Astrocyte (in vitro differentiated cells and primary cell): Measurements from ENCODE around the gene ZNF566.

Source experiments
- EZH2 ChIP-seq: IDR thresholded peaks from 2 replicates; pipeline ENCODE4 v1.6.1; 2012; ENCODE audit warnings: mild to moderate bottlenecking, low read length, inconsistent platforms; ENCODE audit not compliant: insufficient read depth
- TF ChIP-seq, protein P1 (sequence below): IDR thresholded peaks from 2 replicates; pipeline ENCODE4 v1.5.1; 2011; ENCODE audit warnings: low read depth, mild to moderate bottlenecking, inconsistent platforms, low read length, moderate library complexity; ENCODE audit not compliant: insufficient read depth

DNA sequence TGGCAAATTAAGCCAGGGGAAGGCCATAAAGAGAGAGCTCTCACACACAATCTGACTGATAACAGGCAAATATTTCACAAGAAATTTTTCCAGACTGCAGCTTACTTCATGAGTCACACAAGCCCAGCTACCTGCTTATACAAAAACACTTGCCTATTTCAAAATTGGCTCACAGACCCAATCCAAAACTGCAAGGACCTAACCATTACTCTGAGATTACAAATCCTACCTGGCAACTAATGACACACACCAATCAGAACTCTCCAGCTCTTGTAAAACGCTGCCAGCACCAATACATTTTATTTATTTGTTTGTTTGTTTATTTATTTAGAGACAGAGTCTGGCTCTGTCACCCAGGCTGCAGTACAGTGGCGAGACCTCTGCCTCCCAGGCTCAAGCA is 52.8 kb downstream of the ZNF566 start:
- TF ChIP-seq, protein P1, sequence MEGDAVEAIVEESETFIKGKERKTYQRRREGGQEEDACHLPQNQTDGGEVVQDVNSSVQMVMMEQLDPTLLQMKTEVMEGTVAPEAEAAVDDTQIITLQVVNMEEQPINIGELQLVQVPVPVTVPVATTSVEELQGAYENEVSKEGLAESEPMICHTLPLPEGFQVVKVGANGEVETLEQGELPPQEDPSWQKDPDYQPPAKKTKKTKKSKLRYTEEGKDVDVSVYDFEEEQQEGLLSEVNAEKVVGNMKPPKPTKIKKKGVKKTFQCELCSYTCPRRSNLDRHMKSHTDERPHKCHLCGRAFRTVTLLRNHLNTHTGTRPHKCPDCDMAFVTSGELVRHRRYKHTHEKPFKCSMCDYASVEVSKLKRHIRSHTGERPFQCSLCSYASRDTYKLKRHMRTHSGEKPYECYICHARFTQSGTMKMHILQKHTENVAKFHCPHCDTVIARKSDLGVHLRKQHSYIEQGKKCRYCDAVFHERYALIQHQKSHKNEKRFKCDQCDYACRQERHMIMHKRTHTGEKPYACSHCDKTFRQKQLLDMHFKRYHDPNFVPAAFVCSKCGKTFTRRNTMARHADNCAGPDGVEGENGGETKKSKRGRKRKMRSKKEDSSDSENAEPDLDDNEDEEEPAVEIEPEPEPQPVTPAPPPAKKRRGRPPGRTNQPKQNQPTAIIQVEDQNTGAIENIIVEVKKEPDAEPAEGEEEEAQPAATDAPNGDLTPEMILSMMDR, result no peak
- no peak for TF ChIP-seq EZH2
